HG03097 (cell line): ENCODE measurements around the gene CHCHD6.

Experiments used
- ATAC-seq: cut with Tn5 transposase; IDR thresholded peaks from one replicate; pipeline ENCODE4 v1.9.1; 2021; ENCODE audit not compliant: unreplicated experiment, low FRiP score

CHCHD6 gene

GRCh38 chr3:126914226-126914625, 210.2 kb downstream of the CHCHD6 start:
- no peak for ATAC-seq

- ATAC-seq, result no peak
Measured at GRCh38 chr3:126915015-126915414, 211.0 kb downstream of the CHCHD6 start.

- no peak for ATAC-seq
Measured at GRCh38 chr3:126916546-126916945, 212.5 kb downstream of the CHCHD6 start.

GRCh38 chr3:126917232-126917804, 213.3 kb downstream of the CHCHD6 start:
- ATAC-seq, result no peak

- ATAC-seq, result no peak
Measured at GRCh38 chr3:126918355-126918821, 214.3 kb downstream of the CHCHD6 start.

- no peak for ATAC-seq
Measured at GRCh38 chr3:126921085-126921824, 217.2 kb downstream of the CHCHD6 start.

GRCh38 chr3:126922466-126922865, 218.4 kb downstream of the CHCHD6 start:
- no peak for ATAC-seq

GRCh38 chr3:126923423-126923822, 219.4 kb downstream of the CHCHD6 start:
- no peak for ATAC-seq

GRCh38 chr3:126923895-126924294, 219.9 kb downstream of the CHCHD6 start:
- ATAC-seq, result no peak

GRCh38 chr3:126924458-126924857, 220.4 kb downstream of the CHCHD6 start:
- no peak for ATAC-seq

GRCh38 chr3:126925411-126926171, 221.6 kb downstream of the CHCHD6 start:
- no peak for ATAC-seq

GRCh38 chr3:126926684-126927400, 222.8 kb downstream of the CHCHD6 start:
- ATAC-seq, result no peak

- no peak for ATAC-seq
Measured at GRCh38 chr3:126927401-126927750, 223.3 kb downstream of the CHCHD6 start.

GRCh38 chr3:126927846-126928245, 223.8 kb downstream of the CHCHD6 start:
- no peak for ATAC-seq

- no peak for ATAC-seq
Measured at GRCh38 chr3:126928921-126929474, 225.0 kb downstream of the CHCHD6 start.

GRCh38 chr3:126930936-126931600, 227.0 kb downstream of the CHCHD6 start:
- ATAC-seq, result no peak

GRCh38 chr3:126931806-126932187, 227.8 kb downstream of the CHCHD6 start:
- ATAC-seq, result no peak

GRCh38 chr3:126932188-126932931, 228.3 kb downstream of the CHCHD6 start:
- ATAC-seq, result no peak

- ATAC-seq, result no peak
Measured at GRCh38 chr3:126934031-126934531, 230.0 kb downstream of the CHCHD6 start.
